Colonic mucosa (tissue), 4 donors: ENCODE results near the gene ITGB5. TPM values are rescaled to one million over a fixed set of nuclear protein-coding genes. Genes with fewer than 3 reads are reported as not detected.
"Not testable (repeated sequence)": the region's sequence is repeated elsewhere in the genome, so short reads cannot be mapped to it uniquely, and the experiment has no call there.

Source experiments
- DNase-seq: peaks from one replicate; pipeline ENCODE4 v3.0.0-alpha.2; 2020
- H3K27ac ChIP-seq: fragments of 200-600 bp; one replicate; pipeline ENCODE4 v1.8.0; 2021
- H3K27me3 ChIP-seq: fragments of 200-600 bp; one replicate; pipeline ENCODE4 v1.8.0; 2021
- H3K36me3 ChIP-seq: fragments of 200-600 bp; one replicate; pipeline ENCODE4 v1.8.0; 2021
- H3K4me1 ChIP-seq: fragments of 200-600 bp; one replicate; pipeline ENCODE4 v1.8.0; 2021; ENCODE audit warnings: mild to moderate bottlenecking
- H3K4me3 ChIP-seq: fragments of 200-600 bp; one replicate; pipeline ENCODE4 v1.8.0; 2021
- H3K9ac ChIP-seq, 2 donors: one replicate each; pipeline ENCODE4 v1.7.0; 2013; ENCODE audit warnings: control low read depth in 2 of 2, low read depth in 2 of 2, low read length in 2 of 2
- H3K9me3 ChIP-seq: fragments of 200-600 bp; one replicate; pipeline ENCODE4 v1.8.0; 2021
- intact Hi-C: fragments of 100-400 bp; cut with DNase I; formaldehyde crosslinking; loops from one replicate; pipeline ENCODE4 v1.14.1; 2022
- total RNA-seq, 2 donors: library from RNA; stranded (reverse); fragmentation: NEBNext Ultra II Directional in 1 of 2; extraction: Animal tissue kit (Norgen Biotek cat#: 25700) in 1 of 2; gene quantifications; one replicate each; pipeline ENCODE4 v1.2.1, GENCODE V29; 2021
- TF ChIP-seq, protein P1 (sequence below): fragments of 200-600 bp; IDR thresholded peaks from one replicate; pipeline ENCODE4 v1.8.0; 2022; ENCODE audit warnings: antibody characterized with exemption, mild to moderate bottlenecking
- donor health status: healthy.
- donor health status: DM: no; HTN: no; CAD: no.
- donor health status: DM: no; HTN: no; CAD: no.

ITGB5 gene
- total RNA-seq, 2 donors from 2014 or later: 74.4 to 74.8 TPM

- intact Hi-C loops: no loop called here
- Histone ChIP-seq H3K27ac (no peak overlapping the region), H3K4me3 (no peak overlapping the region), H3K4me1 (no peaks in the 10 kb centered on the region), H3K27me3 (no peaks in the 10 kb centered on the region), H3K36me3 (no peaks in the 10 kb centered on the region), H3K9me3 (no peaks in the 10 kb centered on the region), H3K9ac (no peak overlapping the region)
- TF ChIP-seq, protein P1, sequence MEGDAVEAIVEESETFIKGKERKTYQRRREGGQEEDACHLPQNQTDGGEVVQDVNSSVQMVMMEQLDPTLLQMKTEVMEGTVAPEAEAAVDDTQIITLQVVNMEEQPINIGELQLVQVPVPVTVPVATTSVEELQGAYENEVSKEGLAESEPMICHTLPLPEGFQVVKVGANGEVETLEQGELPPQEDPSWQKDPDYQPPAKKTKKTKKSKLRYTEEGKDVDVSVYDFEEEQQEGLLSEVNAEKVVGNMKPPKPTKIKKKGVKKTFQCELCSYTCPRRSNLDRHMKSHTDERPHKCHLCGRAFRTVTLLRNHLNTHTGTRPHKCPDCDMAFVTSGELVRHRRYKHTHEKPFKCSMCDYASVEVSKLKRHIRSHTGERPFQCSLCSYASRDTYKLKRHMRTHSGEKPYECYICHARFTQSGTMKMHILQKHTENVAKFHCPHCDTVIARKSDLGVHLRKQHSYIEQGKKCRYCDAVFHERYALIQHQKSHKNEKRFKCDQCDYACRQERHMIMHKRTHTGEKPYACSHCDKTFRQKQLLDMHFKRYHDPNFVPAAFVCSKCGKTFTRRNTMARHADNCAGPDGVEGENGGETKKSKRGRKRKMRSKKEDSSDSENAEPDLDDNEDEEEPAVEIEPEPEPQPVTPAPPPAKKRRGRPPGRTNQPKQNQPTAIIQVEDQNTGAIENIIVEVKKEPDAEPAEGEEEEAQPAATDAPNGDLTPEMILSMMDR: no peak
- DNase-seq: no peak
Observed at GRCh38 chr3:124759666-124760401, 127.3 kb downstream of the ITGB5 start.

- intact Hi-C loops: no loop called here
- TF ChIP-seq, protein P1: no peak
Observed at GRCh38 chr3:124758851-124759635, 128.1 kb downstream of the ITGB5 start.

GRCh38 chr3:124757926-124758325, 129.2 kb downstream of the ITGB5 start:
- H3K4me3 ChIP-seq, DNase-seq, H3K9ac ChIP-seq, H3K4me1 ChIP-seq, H3K9me3 ChIP-seq, H3K36me3 ChIP-seq, H3K27ac ChIP-seq, H3K27me3 ChIP-seq, intact Hi-C loops: not testable (repeated sequence)

More at GRCh38 chr3:124758851-124759635, 128.1 kb downstream of the ITGB5 start:
- H3K27me3 ChIP-seq: no peaks in the 10 kb centered on the region
- H3K36me3 ChIP-seq: no peaks in the 10 kb centered on the region
- H3K4me3 ChIP-seq: no peak overlapping the region
- no peak overlapping the region for H3K27ac ChIP-seq
- no peaks in the 10 kb centered on the region for H3K9me3 ChIP-seq
- no peak overlapping the region for H3K9ac ChIP-seq
- DNase-seq: no peak
- H3K4me1 ChIP-seq: no peaks in the 10 kb centered on the region

DNA sequence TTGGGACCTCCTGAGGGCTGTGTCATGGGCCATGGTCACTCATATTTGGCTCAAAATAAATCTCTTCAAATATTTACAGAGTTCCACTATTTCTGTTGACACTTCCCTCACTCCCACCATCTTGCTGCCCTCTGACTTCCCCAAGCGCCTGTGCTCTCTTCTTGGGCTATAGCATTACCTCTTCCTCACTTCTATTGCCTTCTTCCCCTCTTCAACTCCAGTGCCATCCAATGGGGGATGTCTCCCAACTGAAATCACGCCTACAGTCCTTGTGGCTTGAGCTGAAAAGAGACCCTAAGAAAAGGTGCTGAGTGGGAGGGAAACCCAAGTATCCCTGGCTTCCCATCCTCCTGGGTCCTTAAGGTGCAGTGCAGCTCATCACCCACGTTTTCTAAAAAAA, 135.1 kb downstream of the ITGB5 start:
- no peak overlapping the region for H3K9ac ChIP-seq
- intact Hi-C loops: no loop called here
- H3K4me1 ChIP-seq: no peaks in the 10 kb centered on the region
- H3K9me3 ChIP-seq: no peaks in the 10 kb centered on the region
- DNase-seq: no peak
- TF ChIP-seq, protein P1: no peak
- no peaks in the 10 kb centered on the region for H3K27me3 ChIP-seq
- H3K36me3 ChIP-seq: no peaks in the 10 kb centered on the region
- no peak overlapping the region for H3K27ac ChIP-seq
- no peak overlapping the region for H3K4me3 ChIP-seq

DNA sequence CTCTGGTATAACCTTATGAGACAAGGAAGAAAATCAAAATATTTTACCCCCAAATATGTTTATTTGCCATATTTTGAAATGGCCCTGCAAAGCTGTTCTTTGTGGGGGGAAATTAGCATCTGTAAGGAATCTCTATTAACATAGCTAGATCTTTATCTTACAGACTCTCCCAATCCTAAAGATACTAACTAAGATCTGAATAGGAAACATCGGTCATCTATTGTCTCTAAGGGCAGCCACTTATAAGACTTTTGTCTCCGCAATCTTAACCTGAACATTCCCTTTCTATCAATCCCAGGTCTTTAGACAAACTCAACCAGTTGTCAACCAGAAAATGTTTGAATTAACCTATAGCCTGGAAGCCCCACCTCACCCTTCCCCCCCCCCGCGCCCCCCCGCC, 135.7 kb downstream of the ITGB5 start:
- H3K27ac ChIP-seq: no peak overlapping the region
- intact Hi-C loops: no loop called here
- no peaks in the 10 kb centered on the region for H3K9me3 ChIP-seq
- no peaks in the 10 kb centered on the region for H3K36me3 ChIP-seq
- H3K9ac ChIP-seq: no peak overlapping the region
- no peak overlapping the region for H3K4me3 ChIP-seq
- TF ChIP-seq, protein P1: no peak
- H3K4me1 ChIP-seq: no peaks in the 10 kb centered on the region
- no peaks in the 10 kb centered on the region for H3K27me3 ChIP-seq
- no peak for DNase-seq

GRCh38 chr3:124749877-124750276, 137.3 kb downstream of the ITGB5 start:
- H3K27me3 ChIP-seq, H3K9me3 ChIP-seq, H3K4me1 ChIP-seq, DNase-seq, H3K36me3 ChIP-seq, H3K4me3 ChIP-seq, H3K9ac ChIP-seq, intact Hi-C loops, H3K27ac ChIP-seq: not testable (repeated sequence)
